HPDE6-E6E7 (cell line): ENCODE results near the gene ABI1.

Source experiments
- DNase-seq: peaks from one replicate; pipeline ENCODE4 v3.0.0; 2011; ENCODE audit warnings: missing footprints; ENCODE audit errors: extremely low spot score

Gene ABI1

GRCh38 chr10:26714415-26715136, 146.2 kb downstream of the ABI1 start:
- DNase-seq, result no peak

DNA sequence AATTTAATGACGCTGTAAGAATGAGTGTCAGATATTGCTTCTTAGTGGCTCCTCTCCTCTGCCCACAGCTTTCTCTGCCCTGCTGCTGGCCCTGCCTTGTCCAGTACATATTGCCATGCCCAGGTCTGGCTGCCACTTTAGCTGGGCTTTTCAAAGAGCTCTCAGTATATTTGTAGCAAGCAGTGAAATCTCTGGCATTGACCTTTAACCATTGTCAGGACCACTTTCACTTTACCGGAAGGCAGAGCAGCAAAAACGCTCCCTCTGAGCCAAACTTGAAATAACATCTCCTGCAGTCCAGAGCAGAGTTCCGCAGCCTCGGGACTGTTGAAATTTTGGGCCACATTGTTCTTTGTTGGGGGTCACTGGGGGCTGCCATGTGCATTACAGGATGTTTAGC, 149.4 kb downstream of the ABI1 start:
- no peak for DNase-seq

- DNase-seq, result no peak
Measured at GRCh38 chr10:26706936-26707335, 153.8 kb downstream of the ABI1 start.

DNA sequence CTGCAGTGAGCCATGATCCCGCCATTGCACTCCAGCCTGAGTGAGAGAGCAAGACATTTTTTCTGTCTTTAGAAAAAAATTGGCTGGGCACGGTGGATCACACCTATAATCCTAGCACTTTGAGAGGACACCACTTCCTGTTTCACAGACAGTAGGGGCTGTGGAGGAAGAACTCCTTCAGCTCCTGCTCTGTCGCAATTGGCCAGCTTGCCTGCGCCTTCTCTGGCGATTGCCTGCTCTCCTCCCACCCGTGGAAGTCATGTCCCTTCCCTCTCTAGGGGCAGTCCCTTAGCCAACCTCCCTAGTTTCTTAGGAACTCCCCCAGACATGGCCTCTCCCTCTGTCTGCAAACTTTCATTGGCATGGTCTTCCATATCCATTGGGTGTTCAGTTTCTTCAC, 154.6 kb downstream of the ABI1 start:
- no peak for DNase-seq

- no peak for DNase-seq
Measured at GRCh38 chr10:26703974-26704373, 156.8 kb downstream of the ABI1 start.

DNA sequence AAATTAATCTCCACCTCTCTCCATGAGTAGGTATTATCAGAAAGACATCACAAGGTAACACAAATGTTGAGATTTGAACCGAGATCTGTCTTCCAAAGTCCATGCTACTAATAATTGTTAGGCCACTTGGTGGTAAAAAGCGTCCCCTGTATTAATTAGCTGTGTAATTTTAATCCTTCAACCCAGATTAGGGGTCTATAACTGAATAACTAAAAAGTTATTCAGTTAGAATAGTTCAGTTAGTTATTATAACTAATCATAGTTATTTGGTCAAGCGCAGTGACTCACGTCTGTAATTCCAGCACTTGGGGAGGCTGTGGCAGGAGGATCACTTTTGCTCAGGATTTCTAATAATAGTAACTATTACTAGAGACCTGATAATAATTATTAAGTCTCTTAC, 157.7 kb downstream of the ABI1 start:
- DNase-seq, result no peak

- no peak for DNase-seq
Measured at GRCh38 chr10:26700884-26701630, 159.7 kb downstream of the ABI1 start.

DNA sequence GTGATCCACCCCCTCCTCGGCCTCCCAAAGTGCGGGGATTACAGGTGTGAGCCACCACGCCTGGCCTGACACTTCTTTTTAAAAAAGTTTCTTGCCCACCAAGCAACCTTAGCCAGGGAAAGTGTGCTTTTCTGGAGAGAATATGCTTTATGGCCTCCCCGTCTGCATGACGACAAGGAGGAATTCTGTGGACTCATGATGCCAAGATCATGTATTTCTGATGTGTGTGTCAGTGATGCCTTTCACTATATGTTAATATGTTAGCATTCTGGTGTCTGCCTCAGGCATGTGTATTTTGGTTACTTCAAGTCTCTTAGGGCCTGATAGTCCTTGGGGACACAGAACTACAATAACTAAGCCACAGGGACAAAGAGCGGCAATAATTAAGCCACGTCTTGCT, 161.1 kb downstream of the ABI1 start:
- DNase-seq, result no peak

- no peak for DNase-seq
Measured at GRCh38 chr10:26698909-26699308, 161.8 kb downstream of the ABI1 start.

GRCh38 chr10:26697922-26698608, 162.7 kb downstream of the ABI1 start:
- DNase-seq, result no peak

GRCh38 chr10:26697163-26697921, 163.4 kb downstream of the ABI1 start, which contains the start of gene PDSS1:
TSS of gene PDSS1 (plus strand) at chr10:26697701. CDS start at chr10:26697712, 11 bp downstream.
- DNase-seq, result peak; percentile 33

DNA sequence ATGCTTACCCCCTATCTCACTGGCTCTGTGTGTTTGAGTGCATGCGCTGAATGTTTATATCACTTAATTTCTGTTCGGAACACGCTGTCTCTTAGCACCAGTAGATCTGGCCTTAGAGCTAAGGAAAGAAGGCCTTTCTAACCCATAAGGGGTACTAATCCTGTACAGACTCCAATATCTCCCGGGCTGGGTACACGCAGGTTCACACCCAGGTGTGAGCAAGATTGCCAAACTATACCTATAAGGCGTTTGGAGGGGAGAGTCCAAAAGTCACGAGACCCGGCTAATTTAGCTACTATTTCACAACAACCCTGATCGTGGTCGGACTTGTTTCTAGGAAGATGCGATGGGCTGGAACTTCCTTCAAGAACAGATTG, 164.0 kb downstream of the ABI1 start:
- peak; percentile 39 for DNase-seq
